ENCODE data around the gene AP4M1. TPM values are rescaled to one million over a fixed set of nuclear protein-coding genes. Genes with fewer than 3 reads are reported as not detected.
A peak's percentile ranks its signal among the peaks of the same experiment; 100 is the strongest.

Gene AP4M1
- total and polyA plus RNA-seq, 9 of the 15 experiments (the other 6 are each of a cell fraction or from before 2014, with no cell fraction given) = 1.3 to 30.9 (median 14.1) TPM

GRCh38 chr7:100101016-100101862, at the start of gene AP4M1, which contains the start of gene MCM7 (continued):
- TF ChIP-seq GTF2F1 (IDR thresholded peaks at IDR 0.05; ENCODE audit: low read depth, low read length) (peak; percentile 61; the same call in 1 of the 2 replicates), SIN3A (IDR thresholded peaks at IDR 0.05; ENCODE audit: borderline replicate concordance in 2 of 2, control insufficient read depth in 1 of 2, low read depth in 2 of 2, low read length in 2 of 2) (peak; percentile 19 to 71; a peak in 2 of 4 replicates), ETV5 (CRISPR knock-in tag; IDR thresholded peaks at IDR 0.05; ENCODE audit: low read depth) (peak; percentile 85), ZNF57 (CRISPR knock-in tag; IDR thresholded peaks at IDR 0.05) (no peak), TAF1 (IDR thresholded peaks at IDR 0.05; ENCODE audit: control insufficient read depth, extremely low read depth, insufficient read depth, low read length, severe bottlenecking) (peak; percentile 84), HMGN3 (IDR thresholded peaks at IDR 0.05; ENCODE audit: borderline replicate concordance, extremely low read depth, insufficient read length, low read depth, low read length) (peak; percentile 26), RAD51 (IDR thresholded peaks at IDR 0.05; ENCODE audit: borderline replicate concordance, low read depth) (peak; percentile 98), ZNF347 (CRISPR knock-in tag; IDR thresholded peaks at IDR 0.05; ENCODE audit: low read depth) (0 out of 2 replicates have a peak, but pooled peaks have one; percentile 26), CREB1 (IDR thresholded peaks at IDR 0.05) (peak; percentile 43), CREB1 (CRISPR knock-in tag; IDR thresholded peaks at IDR 0.05) (peak; percentile 82), ZBTB2 (IDR thresholded peaks at IDR 0.05) (0 out of 2 replicates have a peak, but pooled peaks have one; percentile 22), MTA2 (IDR thresholded peaks at IDR 0.05; ENCODE audit: low read depth) (no peak), HIVEP1 (CRISPR knock-in tag; IDR thresholded peaks at IDR 0.05) (0 out of 2 replicates have a peak, but pooled peaks have one; percentile 41), ZKSCAN1 (IDR thresholded peaks at IDR 0.05; ENCODE audit: low read depth, low read length) (peak; percentile 41; the same call in 1 of the 2 replicates), CBFB (CRISPR knock-in tag; IDR thresholded peaks at IDR 0.05) (peak; percentile 85; the same call in 1 of the 2 replicates), PML (IDR thresholded peaks at IDR 0.05; ENCODE audit: low read length) (peak; percentile 82), RBFOX2 (IDR thresholded peaks at IDR 0.05; ENCODE audit: low read depth, low read length) (peak; percentile 98), ZNF764 (CRISPR knock-in tag; IDR thresholded peaks at IDR 0.05; ENCODE audit: low read depth) (no peak), SUPT5H (IDR thresholded peaks at IDR 0.05) (peak; percentile 95), PHF8 (IDR thresholded peaks at IDR 0.05; ENCODE audit: borderline replicate concordance, low read length) (peak; percentile 78; the same call in 1 of the 2 replicates), EGR1 (conservative IDR thresholded peaks at IDR 0.05) (peak; percentile 79), ESRRA (IDR thresholded peaks at IDR 0.05; ENCODE audit: borderline replicate concordance, low read depth) (peak; percentile 61; the same call in 1 of the 2 replicates), ZNF280B (CRISPR knock-in tag; IDR thresholded peaks at IDR 0.05) (no peak), NR3C1 (CRISPR knock-in tag; IDR thresholded peaks at IDR 0.05) (peak; percentile 78; the same call in 1 of the 2 replicates), ZNF436 (CRISPR knock-in tag; IDR thresholded peaks at IDR 0.05) (no peak), MAZ (CRISPR knock-in tag; conservative IDR thresholded peaks at IDR 0.05 in 1 of 2, IDR thresholded peaks at IDR 0.05 in 1 of 2) (peak; percentile 91 to 93), BRD4 (IDR thresholded peaks at IDR 0.05) (peak; percentile 97)

Measured in K562 (cell line).